Calu3 (cell line): ENCODE data around the gene CCSER2. TPM values are rescaled to one million over a fixed set of nuclear protein-coding genes. Genes with fewer than 3 reads are reported as not detected.

ENCODE experiments used
- BruUV-seq: library from RNA; stranded (reverse); fragments of 400-500 nt; replicated peaks from 2 replicates; lab custom pipeline; 2021; lab: Mats Ljungman, UMichigan
- CTCF ChIA-PET: fragments of 300-600 bp; sonication (Branson Sonifier 250); formaldehyde crosslinking; loops from one replicate; lab custom pipeline; 2022; ENCODE audit warnings: antibody characterized with exemption; lab: Charles Lee
- DNase-seq: peaks from one replicate; pipeline ENCODE4 v3.0.0; 2022
- H3K27ac Mint-ChIP-seq: one replicate; pipeline ENCODE4 v1.8.0; 2022; ENCODE audit warnings: mixed read lengths; ENCODE audit not compliant: unreplicated experiment
- H3K27me3 Mint-ChIP-seq: one replicate; pipeline ENCODE4 v1.8.0; 2022; ENCODE audit warnings: mixed read lengths; ENCODE audit not compliant: unreplicated experiment
- H3K36me3 Mint-ChIP-seq: one replicate; pipeline ENCODE4 v1.8.0; 2022; ENCODE audit warnings: mild to moderate bottlenecking, moderate library complexity, mixed read lengths; ENCODE audit not compliant: insufficient read depth, unreplicated experiment
- H3K4me1 Mint-ChIP-seq: one replicate; pipeline ENCODE4 v1.8.0; 2022; ENCODE audit warnings: mild to moderate bottlenecking, low read depth, mixed read lengths; ENCODE audit not compliant: unreplicated experiment
- H3K4me3 Mint-ChIP-seq: one replicate; pipeline ENCODE4 v1.8.0; 2022; ENCODE audit warnings: mild to moderate bottlenecking, low read depth, moderate library complexity, mixed read lengths; ENCODE audit not compliant: unreplicated experiment
- H3K9me3 Mint-ChIP-seq: one replicate; pipeline ENCODE4 v1.8.0; 2022; ENCODE audit warnings: low read depth, mixed read lengths; ENCODE audit not compliant: unreplicated experiment
- CTCF ChIP-seq: fragments of 200-600 bp; IDR thresholded peaks from one replicate; pipeline ENCODE4 v1.8.0; 2022; ENCODE audit warnings: antibody characterized with exemption; ENCODE audit not compliant: unreplicated experiment
- intact Hi-C: fragments of 100-400 bp; cut with micrococcal nuclease; formaldehyde crosslinking; loops from one replicate; pipeline ENCODE4 v1.10.0; 2022; ENCODE audit not compliant: unreplicated experiment
- total RNA-seq: library from RNA; stranded (reverse); gene quantifications from 2 replicates; pipeline ENCODE4 v1.2.3, GENCODE V29; 2022

Gene CCSER2
- total RNA-seq, 1 experiment from 2014 or later = 27.8 TPM

GRCh38 chr10:84289521-84290200, 38.7 kb upstream of the CCSER2 start:
- no peaks in the 10 kb centered on the region for H3K36me3 Mint-ChIP-seq
- no peaks in the 10 kb centered on the region for H3K9me3 Mint-ChIP-seq
- no TSS peak for BruUV-seq
- intact Hi-C loops = no loop called here
- DNase-seq = no peak
- no peak overlapping the region for H3K27ac Mint-ChIP-seq
- CTCF ChIA-PET = interaction anchor here (1.0 kb wide), 1 partner anchor 23 kb away, joined by 3 read pairs; no protein-coding TSS in a partner anchor
- no peak overlapping the region for H3K4me3 Mint-ChIP-seq
- H3K27me3 Mint-ChIP-seq = peaks cover 33% of the 10 kb centered on the region
- TF ChIP-seq CTCF = no peak
- no peaks in the 10 kb centered on the region for H3K4me1 Mint-ChIP-seq

- Mint-ChIP-seq H3K9me3 (no peaks in the 10 kb centered on the region), H3K4me3 (no peak overlapping the region), H3K36me3 (no peaks in the 10 kb centered on the region), H3K27me3 (peaks cover 33% of the 10 kb centered on the region), H3K27ac (no peak overlapping the region), H3K4me1 (no peaks in the 10 kb centered on the region)
- TF ChIP-seq CTCF = no peak
- CTCF ChIA-PET = interaction anchor here (1.0 kb wide), 1 partner anchor 24 kb away, joined by 3 read pairs; no protein-coding TSS in a partner anchor
- intact Hi-C loops = no loop called here
- no TSS peak for BruUV-seq
- DNase-seq = no peak
Measured at GRCh38 chr10:84290235-84290634, 38.2 kb upstream of the CCSER2 start.

GRCh38 chr10:84291384-84291783, 37.0 kb upstream of the CCSER2 start:
- CTCF ChIA-PET = no interaction called here
- Mint-ChIP-seq H3K9me3 (no peaks in the 10 kb centered on the region), H3K36me3 (no peaks in the 10 kb centered on the region), H3K4me1 (no peaks in the 10 kb centered on the region), H3K27me3 (peaks cover 33% of the 10 kb centered on the region), H3K27ac (no peak overlapping the region), H3K4me3 (no peak overlapping the region)
- DNase-seq = no peak
- no peak for TF ChIP-seq CTCF
- no TSS peak for BruUV-seq
- intact Hi-C loops = no loop called here

- no peak for TF ChIP-seq CTCF
- Mint-ChIP-seq H3K27me3 (peaks cover 28% of the 10 kb centered on the region), H3K27ac (no peak overlapping the region), H3K4me1 (no peaks in the 10 kb centered on the region), H3K9me3 (no peaks in the 10 kb centered on the region), H3K36me3 (no peaks in the 10 kb centered on the region), H3K4me3 (no peak overlapping the region)
- BruUV-seq = no TSS peak
- intact Hi-C loops = no loop called here
- no peak for DNase-seq
- CTCF ChIA-PET = no interaction called here
Measured at GRCh38 chr10:84292502-84292901, 35.9 kb upstream of the CCSER2 start.
